HepG2 (cell line): Measurements from ENCODE around the gene HRCT1. TPM values are rescaled to one million over a fixed set of nuclear protein-coding genes. Genes with fewer than 3 reads are reported as not detected.

Experiments used
- CBX2 ChIP-seq, 2 experiments: fragments of 200-600 bp in 1 of 2; sonication (generic); formaldehyde crosslinking in 1 of 2; IDR thresholded peaks; 2 replicates each; pipeline versions ENCODE4 v1.7.0 to v1.8.1; 2018 to 2022; ENCODE audit warnings: low read depth in 2 of 2, low read length in 1 of 2, mild to moderate bottlenecking in 1 of 2, missing genetic modification reagents in 1 of 2
- GABPA ChIP-seq, 2 experiments: IDR thresholded peaks; 2 replicates each; pipeline ENCODE4 v1.6.1; 2011 to 2016; ENCODE audit warnings: low read depth in 2 of 2, low read length in 1 of 2, missing biosample characterization in 1 of 2, missing genetic modification characterization in 1 of 2
- GLMP ChIP-seq: sonication (generic); formaldehyde crosslinking; IDR thresholded peaks from 2 replicates; pipeline ENCODE4 v1.9.0; 2021; ENCODE audit warnings: missing genetic modification reagents, mild to moderate bottlenecking, borderline replicate concordance
- GZF1 ChIP-seq: sonication (generic); formaldehyde crosslinking; IDR thresholded peaks from 2 replicates; pipeline ENCODE4 v1.5.1; 2020; ENCODE audit warnings: mild to moderate bottlenecking, missing genetic modification reagents
- PHF5A ChIP-seq: IDR thresholded peaks from one replicate; pipeline ENCODE4 v1.6.1; 2018; ENCODE audit warnings: low read depth, missing genetic modification reagents; ENCODE audit not compliant: unreplicated experiment
- POGZ ChIP-seq: sonication (generic); formaldehyde crosslinking; IDR thresholded peaks from 2 replicates; pipeline ENCODE4 v1.4.0; 2020; ENCODE audit warnings: mild to moderate bottlenecking, missing genetic modification reagents
- POLR2AphosphoS2 ChIP-seq: IDR thresholded peaks from 2 replicates; pipeline ENCODE4 v1.6.1; 2011; ENCODE audit warnings: low read depth, low read length, improper control_type of control experiment
- RAD21 ChIP-seq: fragments of 450-650 bp; formaldehyde crosslinking; IDR thresholded peaks from 2 replicates; pipeline ENCODE4 v1.5.0; 2020; ENCODE audit warnings: mild to moderate bottlenecking
- RFXANK ChIP-seq: IDR thresholded peaks from 2 replicates; pipeline ENCODE4 v1.6.1; 2016
- SAFB2 ChIP-seq: sonication (generic); formaldehyde crosslinking; IDR thresholded peaks from 2 replicates; pipeline ENCODE4 v1.5.1; 2020; ENCODE audit warnings: missing genetic modification reagents, low read depth, mild to moderate bottlenecking, borderline replicate concordance
- SMC3 ChIP-seq: IDR thresholded peaks from 2 replicates; pipeline ENCODE4 v1.6.1; 2011; ENCODE audit warnings: low read length, improper control_type of control experiment
- THAP11 ChIP-seq: IDR thresholded peaks from 2 replicates; pipeline ENCODE4 v1.6.1; 2016; ENCODE audit warnings: missing biosample characterization, missing genetic modification reagents
- ZBTB34 ChIP-seq: sonication (generic); formaldehyde crosslinking; IDR thresholded peaks from 2 replicates; pipeline ENCODE4 v1.8.0; 2022; ENCODE audit warnings: mild to moderate bottlenecking, missing genetic modification reagents
- ZNF431 ChIP-seq: sonication (generic); formaldehyde crosslinking; IDR thresholded peaks from 2 replicates; pipeline ENCODE4 v1.9.0; 2022; ENCODE audit warnings: missing genetic modification reagents, low read depth, mild to moderate bottlenecking, borderline replicate concordance
- ZNF556 ChIP-seq: sonication (generic); formaldehyde crosslinking; IDR thresholded peaks from 2 replicates; pipeline ENCODE4 v1.4.0; 2020; ENCODE audit warnings: mild to moderate bottlenecking, missing genetic modification reagents, borderline replicate concordance
- ZNF883 ChIP-seq: sonication (generic); formaldehyde crosslinking; IDR thresholded peaks from 2 replicates; pipeline ENCODE4 v1.5.1; 2020; ENCODE audit warnings: mild to moderate bottlenecking, missing genetic modification reagents; ENCODE audit errors: not compliant biosample characterization
- polyA plus RNA-seq, 8 experiments: library from polyadenylated mRNA; depleted of rRNA in 3 of 8; stranded (reverse) in 7 of 8; unstranded in 1 of 8; fragments of >200 nt; fragmentation: Illumina TruSeq in 4 of 8; extraction: Trizol in 4 of 8; gene quantifications; 2 replicates each; pipeline versions ENCODE4 v1.2.1 to v1.2.3, GENCODE V29; 2011 to 2016; ENCODE audit warnings: low read depth in 4 of 8, missing spikeins in 1 of 8, mixed read lengths in 1 of 8; ENCODE audit not compliant: insufficient read depth in 1 of 8
- total RNA-seq, 5 experiments: library from RNA; depleted of rRNA; stranded (reverse); fragments of >200 nt; fragmentation: Illumina TruSeq; extraction: Trizol; gene quantifications; 2 replicates each; pipeline ENCODE4 v1.2.3, GENCODE V29; 2016; ENCODE audit warnings: low read depth in 1 of 5
- TF ChIP-seq, protein P1 (sequence below): sonication (generic); formaldehyde crosslinking; conservative IDR thresholded peaks from 2 replicates; pipeline ENCODE4 v1.8.1; 2023; ENCODE audit warnings: missing genetic modification reagents
- TF ChIP-seq, protein P2 (sequence below): sonication (generic); formaldehyde crosslinking; IDR thresholded peaks from 2 replicates; pipeline ENCODE4 v1.5.0; 2020; ENCODE audit warnings: mild to moderate bottlenecking, missing genetic modification reagents, moderate library complexity
- TF ChIP-seq, protein P3 (sequence below): sonication (generic); formaldehyde crosslinking; IDR thresholded peaks from 2 replicates; pipeline ENCODE4 v1.5.0; 2020; ENCODE audit warnings: mild to moderate bottlenecking, missing genetic modification reagents
- TF ChIP-seq, protein P4 (sequence below): sonication (generic); formaldehyde crosslinking; IDR thresholded peaks from 2 replicates; pipeline ENCODE4 v1.4.0; 2020; ENCODE audit warnings: low read depth, mild to moderate bottlenecking, missing genetic modification reagents

The HRCT1 gene
- total and polyA plus RNA-seq, 2 of the 13 experiments (the other 11 are each of a cell fraction or from before 2014, with no cell fraction given), result 0.13 TPM; not detected in 1

- TF ChIP-seq GLMP (no peak), ZNF883 (no peak), CBX2 (IDR thresholded peaks at IDR 0.05; ENCODE audit: low read depth, low read length) (no peak), CBX2 (CRISPR knock-in tag; IDR thresholded peaks at IDR 0.05; ENCODE audit: low read depth) (no peak), POLR2AphosphoS2 (no peak), THAP11 (CRISPR knock-in tag) (no peak), ZBTB34 (CRISPR knock-in tag) (no peak), SMC3 (peak; percentile 52; the same call in 1 of the 2 replicates), GABPA (IDR thresholded peaks at IDR 0.05; ENCODE audit: low read depth, low read length) (no peak), GABPA (CRISPR knock-in tag; IDR thresholded peaks at IDR 0.05; ENCODE audit: low read depth) (peak; percentile 51; the same call in 1 of the 2 replicates), RAD21 (CRISPR knock-in tag) (peak; percentile 63), ZNF431 (CRISPR knock-in tag) (no peak), RFXANK (no peak), ZNF556 (no peak), GZF1 (CRISPR knock-in tag) (no peak), PHF5A (CRISPR knock-in tag) (no peak), POGZ (no peak), SAFB2 (no peak)
- TF ChIP-seq, protein P1, sequence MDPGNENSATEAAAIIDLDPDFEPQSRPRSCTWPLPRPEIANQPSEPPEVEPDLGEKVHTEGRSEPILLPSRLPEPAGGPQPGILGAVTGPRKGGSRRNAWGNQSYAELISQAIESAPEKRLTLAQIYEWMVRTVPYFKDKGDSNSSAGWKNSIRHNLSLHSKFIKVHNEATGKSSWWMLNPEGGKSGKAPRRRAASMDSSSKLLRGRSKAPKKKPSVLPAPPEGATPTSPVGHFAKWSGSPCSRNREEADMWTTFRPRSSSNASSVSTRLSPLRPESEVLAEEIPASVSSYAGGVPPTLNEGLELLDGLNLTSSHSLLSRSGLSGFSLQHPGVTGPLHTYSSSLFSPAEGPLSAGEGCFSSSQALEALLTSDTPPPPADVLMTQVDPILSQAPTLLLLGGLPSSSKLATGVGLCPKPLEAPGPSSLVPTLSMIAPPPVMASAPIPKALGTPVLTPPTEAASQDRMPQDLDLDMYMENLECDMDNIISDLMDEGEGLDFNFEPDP (CRISPR knock-in tag), result no peak
- TF ChIP-seq, protein P2, sequence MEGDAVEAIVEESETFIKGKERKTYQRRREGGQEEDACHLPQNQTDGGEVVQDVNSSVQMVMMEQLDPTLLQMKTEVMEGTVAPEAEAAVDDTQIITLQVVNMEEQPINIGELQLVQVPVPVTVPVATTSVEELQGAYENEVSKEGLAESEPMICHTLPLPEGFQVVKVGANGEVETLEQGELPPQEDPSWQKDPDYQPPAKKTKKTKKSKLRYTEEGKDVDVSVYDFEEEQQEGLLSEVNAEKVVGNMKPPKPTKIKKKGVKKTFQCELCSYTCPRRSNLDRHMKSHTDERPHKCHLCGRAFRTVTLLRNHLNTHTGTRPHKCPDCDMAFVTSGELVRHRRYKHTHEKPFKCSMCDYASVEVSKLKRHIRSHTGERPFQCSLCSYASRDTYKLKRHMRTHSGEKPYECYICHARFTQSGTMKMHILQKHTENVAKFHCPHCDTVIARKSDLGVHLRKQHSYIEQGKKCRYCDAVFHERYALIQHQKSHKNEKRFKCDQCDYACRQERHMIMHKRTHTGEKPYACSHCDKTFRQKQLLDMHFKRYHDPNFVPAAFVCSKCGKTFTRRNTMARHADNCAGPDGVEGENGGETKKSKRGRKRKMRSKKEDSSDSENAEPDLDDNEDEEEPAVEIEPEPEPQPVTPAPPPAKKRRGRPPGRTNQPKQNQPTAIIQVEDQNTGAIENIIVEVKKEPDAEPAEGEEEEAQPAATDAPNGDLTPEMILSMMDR (CRISPR knock-in tag), result peak; percentile 80
- TF ChIP-seq, protein P3, sequence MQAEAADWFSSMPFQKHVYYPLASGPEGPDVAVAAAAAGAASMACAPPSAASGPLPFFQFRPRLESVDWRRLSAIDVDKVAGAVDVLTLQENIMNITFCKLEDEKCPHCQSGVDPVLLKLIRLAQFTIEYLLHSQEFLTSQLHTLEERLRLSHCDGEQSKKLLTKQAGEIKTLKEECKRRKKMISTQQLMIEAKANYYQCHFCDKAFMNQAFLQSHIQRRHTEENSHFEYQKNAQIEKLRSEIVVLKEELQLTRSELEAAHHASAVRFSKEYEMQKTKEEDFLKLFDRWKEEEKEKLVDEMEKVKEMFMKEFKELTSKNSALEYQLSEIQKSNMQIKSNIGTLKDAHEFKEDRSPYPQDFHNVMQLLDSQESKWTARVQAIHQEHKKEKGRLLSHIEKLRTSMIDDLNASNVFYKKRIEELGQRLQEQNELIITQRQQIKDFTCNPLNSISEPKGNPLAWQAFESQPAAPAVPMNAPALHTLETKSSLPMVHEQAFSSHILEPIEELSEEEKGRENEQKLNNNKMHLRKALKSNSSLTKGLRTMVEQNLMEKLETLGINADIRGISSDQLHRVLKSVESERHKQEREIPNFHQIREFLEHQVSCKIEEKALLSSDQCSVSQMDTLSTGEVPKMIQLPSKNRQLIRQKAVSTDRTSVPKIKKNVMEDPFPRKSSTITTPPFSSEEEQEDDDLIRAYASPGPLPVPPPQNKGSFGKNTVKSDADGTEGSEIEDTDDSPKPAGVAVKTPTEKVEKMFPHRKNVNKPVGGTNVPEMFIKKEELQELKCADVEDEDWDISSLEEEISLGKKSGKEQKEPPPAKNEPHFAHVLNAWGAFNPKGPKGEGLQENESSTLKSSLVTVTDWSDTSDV, result no peak
- TF ChIP-seq, protein P4, sequence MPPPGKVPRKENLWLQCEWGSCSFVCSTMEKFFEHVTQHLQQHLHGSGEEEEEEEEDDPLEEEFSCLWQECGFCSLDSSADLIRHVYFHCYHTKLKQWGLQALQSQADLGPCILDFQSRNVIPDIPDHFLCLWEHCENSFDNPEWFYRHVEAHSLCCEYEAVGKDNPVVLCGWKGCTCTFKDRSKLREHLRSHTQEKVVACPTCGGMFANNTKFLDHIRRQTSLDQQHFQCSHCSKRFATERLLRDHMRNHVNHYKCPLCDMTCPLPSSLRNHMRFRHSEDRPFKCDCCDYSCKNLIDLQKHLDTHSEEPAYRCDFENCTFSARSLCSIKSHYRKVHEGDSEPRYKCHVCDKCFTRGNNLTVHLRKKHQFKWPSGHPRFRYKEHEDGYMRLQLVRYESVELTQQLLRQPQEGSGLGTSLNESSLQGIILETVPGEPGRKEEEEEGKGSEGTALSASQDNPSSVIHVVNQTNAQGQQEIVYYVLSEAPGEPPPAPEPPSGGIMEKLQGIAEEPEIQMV (CRISPR knock-in tag), result no peak
These were observed 3.0 kb upstream of the HRCT1 start (continued) for GRCh38 chr9:35903049-35903448.
